Thoracic aorta (tissue), 2 donors: ENCODE measurements around the gene SUN5. TPM values are rescaled to one million over a fixed set of nuclear protein-coding genes. Genes with fewer than 3 reads are reported as not detected.

ENCODE experiments used
- ATAC-seq: fragments of 150-250 bp; one replicate; pipeline ENCODE4 v1.8.0; 2017; ENCODE audit warnings: low read depth; ENCODE audit not compliant: insufficient number of reproducible peaks, low FRiP score
- DNase-seq: peaks from one replicate; pipeline ENCODE4 v3.0.0-alpha.2; 2020; ENCODE audit warnings: low spot score
- H3K27ac ChIP-seq, 2 donors: fragments of 200-600 bp; sonication (generic); 1 replicate in 1 of 2; 2 replicates in 1 of 2; pipeline ENCODE4 v1.5.1; 2016; ENCODE audit warnings: mild to moderate bottlenecking in 2 of 2, moderate library complexity in 2 of 2
- H3K27me3 ChIP-seq: fragments of 200-600 bp; sonication (generic); replicated peaks from 2 replicates; pipeline ENCODE4 v1.6.0; 2016; ENCODE audit warnings: mild to moderate bottlenecking; ENCODE audit not compliant: insufficient read depth
- H3K36me3 ChIP-seq: fragments of 200-600 bp; sonication (generic); one replicate; pipeline ENCODE4 v1.5.1; 2016
- H3K4me1 ChIP-seq, 2 donors: fragments of 200-600 bp; sonication (generic); 1 replicate in 1 of 2; 2 replicates in 1 of 2; pipeline versions ENCODE4 v1.5.1 to v1.6.0; 2016; ENCODE audit warnings: low read depth in 2 of 2, mild to moderate bottlenecking in 1 of 2; ENCODE audit not compliant: control insufficient read depth in 1 of 2
- H3K4me3 ChIP-seq: fragments of 200-600 bp; sonication (generic); 2 replicates; pipeline ENCODE4 v1.5.1; 2016; ENCODE audit warnings: mild to moderate bottlenecking
- H3K9me3 ChIP-seq: fragments of 200-600 bp; sonication (generic); 2 replicates; pipeline ENCODE4 v1.5.1; 2016
- CTCF ChIP-seq: fragments of 200-600 bp; sonication (generic); IDR thresholded peaks from one replicate; pipeline ENCODE4 v1.5.1; 2019; ENCODE audit warnings: antibody characterized with exemption
- total RNA-seq, 2 donors: library from RNA; depleted of rRNA; stranded (reverse); fragments of >200 nt; gene quantifications; one replicate each; pipeline versions ENCODE4 v1.1.0 to v1.2.3, GENCODE V29; 2016

The SUN5 gene
- total RNA-seq, 2 donors from 2014 or later: not detected

GRCh38 chr20:33034901-33035492 is 30.8 kb upstream of the SUN5 start:
- TF ChIP-seq CTCF: no peak
- Histone ChIP-seq H3K36me3 (no peaks in the 10 kb centered on the region), H3K27ac (no peak overlapping the region), H3K27me3 (no peaks in the 10 kb centered on the region), H3K4me3 (no peak overlapping the region), H3K4me1 (no peaks in the 10 kb centered on the region), H3K9me3 (no peaks in the 10 kb centered on the region)
- DNase-seq (no peak), ATAC-seq (no peak)

GRCh38 chr20:33034115-33034514 is 29.9 kb upstream of the SUN5 start:
- Histone ChIP-seq H3K4me1 (no peaks in the 10 kb centered on the region), H3K36me3 (no peaks in the 10 kb centered on the region), H3K27me3 (no peaks in the 10 kb centered on the region), H3K9me3 (no peaks in the 10 kb centered on the region), H3K27ac (no peak overlapping the region), H3K4me3 (no peak overlapping the region)
- TF ChIP-seq CTCF: no peak
- DNase-seq (no peak), ATAC-seq (no peak)

GRCh38 chr20:33033381-33033780 is 29.1 kb upstream of the SUN5 start:
- no peak for DNase-seq
- H3K36me3 ChIP-seq: no peaks in the 10 kb centered on the region
- no peak overlapping the region for H3K27ac ChIP-seq
- TF ChIP-seq CTCF: no peak
- ATAC-seq: no peak
- H3K4me3 ChIP-seq: no peak overlapping the region
- H3K27me3 ChIP-seq: no peaks in the 10 kb centered on the region
- H3K9me3 ChIP-seq: no peaks in the 10 kb centered on the region
- no peaks in the 10 kb centered on the region for H3K4me1 ChIP-seq

- Histone ChIP-seq H3K9me3 (no peaks in the 10 kb centered on the region), H3K27me3 (no peaks in the 10 kb centered on the region), H3K4me1 (no peaks in the 10 kb centered on the region), H3K4me3 (no peak overlapping the region), H3K36me3 (no peaks in the 10 kb centered on the region), H3K27ac (no peak overlapping the region)
- no peak for ATAC-seq
- TF ChIP-seq CTCF: no peak
- no peak for DNase-seq
Measured at GRCh38 chr20:33032555-33032954, 28.3 kb upstream of the SUN5 start.

- ATAC-seq (no peak), DNase-seq (no peak)
- Histone ChIP-seq H3K4me3 (no peak within 1 kb of the TSS), H3K4me1 (no peaks in the 10 kb centered on the region), H3K36me3 (no peaks in the 10 kb centered on the region), H3K9me3 (no peaks in the 10 kb centered on the region), H3K27me3 (no peaks in the 10 kb centered on the region), H3K27ac (no peak within 1 kb of the TSS)
- TF ChIP-seq CTCF: no peak
Measured at GRCh38 chr20:33031531-33031930, 27.3 kb upstream of the SUN5 start, which contains the start of gene BPIFB6. Gene BPIFB6, plus strand, starts transcription at chr20:33031648. Its CDS starts 0 bp downstream, at chr20:33031648.
